T-helper 2 cell treated with Interferon-gamma antibody and Interleukin-4, amounts not matched to agents 5 μg/mL and 100 μg/mL, for 36 hours (primary cell): ENCODE measurements around the gene KCNJ6.
"Not testable (repeated sequence)": the region's sequence is repeated elsewhere in the genome, so short reads cannot be mapped to it uniquely, and the experiment has no call there.

Source experiments
- DNase-seq: peaks from one replicate; pipeline ENCODE4 v3.0.0; 2021; ENCODE audit warnings: low spot score
- H3K27ac Mint-ChIP-seq: one replicate; pipeline ENCODE4 v1.8.0; 2021; ENCODE audit warnings: mild to moderate bottlenecking, mixed read lengths
- H3K27me3 Mint-ChIP-seq: one replicate; pipeline ENCODE4 v1.8.0; 2021; ENCODE audit warnings: low read depth, mixed read lengths
- H3K36me3 Mint-ChIP-seq: one replicate; pipeline ENCODE4 v1.8.0; 2021; ENCODE audit warnings: low read depth, mixed read lengths
- H3K4me1 Mint-ChIP-seq: one replicate; pipeline ENCODE4 v1.8.0; 2021; ENCODE audit warnings: low read depth, mixed read lengths
- H3K4me3 Mint-ChIP-seq: one replicate; pipeline ENCODE4 v1.8.0; 2022; ENCODE audit warnings: mild to moderate bottlenecking, moderate library complexity, mixed read lengths
- H3K9me3 Mint-ChIP-seq: one replicate; pipeline ENCODE4 v1.8.0; 2021; ENCODE audit warnings: mixed read lengths

The KCNJ6 gene

DNA sequence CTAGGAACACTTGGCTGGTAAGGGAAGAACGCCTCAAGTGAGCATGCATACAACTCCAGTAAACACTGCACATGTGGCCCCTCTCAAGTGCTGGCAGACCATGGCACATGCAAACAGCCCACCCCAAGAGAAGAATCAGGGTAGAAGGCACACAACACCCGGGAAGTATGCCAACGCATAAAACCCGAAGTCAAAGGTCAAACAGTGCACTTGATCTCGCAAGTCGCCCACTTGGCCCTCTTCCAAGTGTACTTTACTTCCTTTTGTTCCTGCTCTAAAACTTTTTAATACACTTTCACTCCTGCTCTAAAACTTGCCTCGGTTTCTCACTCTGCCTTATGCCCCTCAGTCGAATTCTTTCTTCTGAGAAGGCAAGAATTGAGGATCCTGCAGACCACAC lies 4.0 kb upstream of the KCNJ6 start:
- not testable (repeated sequence) for H3K27ac Mint-ChIP-seq, H3K36me3 Mint-ChIP-seq, H3K9me3 Mint-ChIP-seq, H3K4me1 Mint-ChIP-seq, DNase-seq, H3K4me3 Mint-ChIP-seq
- peaks cover 28% of the 10 kb centered on the region for H3K27me3 Mint-ChIP-seq

DNA sequence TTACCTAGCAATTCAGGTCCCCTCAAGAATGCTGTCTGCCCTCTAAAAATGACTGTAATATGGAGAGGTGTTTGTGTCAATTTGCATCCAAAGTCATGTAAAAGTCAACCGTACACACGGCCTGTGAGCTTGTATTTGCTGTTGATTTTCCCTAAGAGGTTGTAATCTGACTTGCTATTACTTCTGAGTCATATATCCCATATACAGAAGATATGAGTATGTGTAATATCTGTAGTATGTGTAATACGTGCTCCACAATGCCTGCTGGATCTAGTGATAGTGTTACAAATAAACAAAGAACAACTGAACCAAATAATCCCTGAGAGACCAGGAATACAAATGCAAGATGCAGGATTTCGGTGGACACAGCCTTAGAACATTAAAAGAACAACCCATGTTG lies 1.4 kb upstream of the KCNJ6 start:
- Mint-ChIP-seq H3K9me3 (no peaks in the 10 kb centered on the region), H3K36me3 (no peaks in the 10 kb centered on the region), H3K4me3 (no peak overlapping the region), H3K27ac (no peak overlapping the region), H3K4me1 (peaks cover 1% of the 10 kb centered on the region), H3K27me3 (peaks cover 45% of the 10 kb centered on the region)
- DNase-seq = no peak

DNA sequence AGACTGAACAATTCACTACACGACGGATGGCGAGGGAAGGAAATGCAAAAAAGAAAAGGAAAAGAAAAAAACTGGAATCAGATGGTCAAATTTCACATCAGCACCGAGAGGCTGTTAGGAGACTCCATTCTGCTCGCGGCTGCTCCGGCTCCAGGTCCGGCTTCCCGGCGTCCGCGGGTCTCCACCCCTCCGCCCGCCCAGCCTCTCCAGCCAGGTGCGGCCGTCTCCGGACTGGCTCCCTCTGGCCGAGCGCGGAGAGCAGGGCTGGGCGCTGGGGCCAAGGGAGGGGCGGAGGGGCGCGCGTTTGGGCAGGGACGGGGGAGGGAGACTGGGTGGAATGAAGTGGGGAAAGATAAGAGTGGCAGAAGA lies 332 bp downstream of the KCNJ6 start:
- H3K36me3 Mint-ChIP-seq = no peaks in the 10 kb centered on the region
- peaks cover 1% of the 10 kb centered on the region for H3K4me1 Mint-ChIP-seq
- no peak for DNase-seq
- no peak overlapping the region for H3K27ac Mint-ChIP-seq
- no peak overlapping the region for H3K4me3 Mint-ChIP-seq
- H3K27me3 Mint-ChIP-seq = peaks cover 52% of the 10 kb centered on the region
- H3K9me3 Mint-ChIP-seq = no peaks in the 10 kb centered on the region

DNA sequence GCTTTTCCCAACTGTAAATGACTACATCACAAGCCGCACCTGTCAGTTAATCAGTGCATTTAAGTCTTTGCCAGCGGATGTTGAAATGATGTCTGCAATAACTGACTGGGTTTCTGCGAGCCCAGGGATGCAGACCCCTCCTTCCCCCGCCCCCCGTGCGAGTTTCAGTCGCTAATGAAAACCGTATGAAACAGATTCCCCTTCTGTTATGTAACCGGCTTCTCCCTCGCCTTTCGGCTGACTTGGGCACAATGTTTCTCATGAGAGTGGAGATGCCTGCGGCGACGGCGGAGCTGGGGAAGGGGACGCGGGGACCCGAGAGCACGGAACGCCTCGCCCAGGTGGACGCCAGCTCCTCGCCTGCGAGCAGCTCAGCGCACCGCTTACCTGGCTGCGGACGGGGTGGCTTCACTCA lies 753 bp downstream of the KCNJ6 start:
- no peak overlapping the region for H3K27ac Mint-ChIP-seq
- H3K27me3 Mint-ChIP-seq = peaks cover 52% of the 10 kb centered on the region
- no peak overlapping the region for H3K4me3 Mint-ChIP-seq
- H3K36me3 Mint-ChIP-seq = no peaks in the 10 kb centered on the region
- peaks cover 1% of the 10 kb centered on the region for H3K4me1 Mint-ChIP-seq
- H3K9me3 Mint-ChIP-seq = no peaks in the 10 kb centered on the region
- no peak for DNase-seq

DNA sequence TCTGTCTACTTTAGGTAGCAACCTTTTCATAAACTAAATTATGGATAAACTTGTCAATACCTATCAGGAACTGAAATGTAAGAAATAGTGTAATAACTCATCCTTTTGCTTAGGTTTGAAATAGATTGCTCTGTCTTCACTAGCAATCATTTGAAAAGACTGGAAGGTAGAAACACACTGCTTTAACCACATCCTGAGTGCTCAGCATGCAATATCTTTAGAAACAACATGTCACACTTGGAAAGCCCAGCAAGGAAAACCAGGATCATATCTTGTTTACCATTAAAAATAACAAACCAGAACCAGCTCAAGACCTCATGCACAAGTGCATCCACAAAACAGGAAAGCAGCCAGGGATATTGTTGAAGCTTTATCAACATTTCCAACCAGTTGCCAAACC lies 3.6 kb downstream of the KCNJ6 start:
- peaks cover 41% of the 10 kb centered on the region for H3K27me3 Mint-ChIP-seq
- no peak overlapping the region for H3K4me3 Mint-ChIP-seq
- no peak overlapping the region for H3K27ac Mint-ChIP-seq
- no peaks in the 10 kb centered on the region for H3K9me3 Mint-ChIP-seq
- no peak for DNase-seq
- no peaks in the 10 kb centered on the region for H3K36me3 Mint-ChIP-seq
- H3K4me1 Mint-ChIP-seq = peaks cover 1% of the 10 kb centered on the region

DNA sequence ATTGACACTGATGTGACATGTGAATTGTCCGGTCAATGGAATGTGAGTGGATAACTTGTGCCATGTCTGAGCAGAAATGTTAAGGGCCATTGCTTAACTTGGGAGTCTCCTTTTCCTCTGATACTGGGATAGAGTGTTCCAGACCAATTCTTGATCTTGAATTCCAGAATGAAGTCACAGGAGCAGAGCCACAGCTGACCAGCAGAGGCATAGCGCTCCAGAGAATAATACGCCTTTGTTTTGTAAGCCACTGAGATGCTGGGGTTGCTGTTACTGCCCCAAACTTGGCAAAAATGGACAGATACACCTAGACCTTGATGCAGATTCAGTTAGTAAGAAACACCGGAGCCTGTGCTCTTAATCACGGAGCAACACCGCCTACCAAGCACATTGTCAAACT lies 6.3 kb downstream of the KCNJ6 start:
- Mint-ChIP-seq H3K4me3 (no peak overlapping the region), H3K27ac (no peak overlapping the region), H3K4me1 (no peaks in the 10 kb centered on the region), H3K27me3 (peaks cover 21% of the 10 kb centered on the region), H3K9me3 (no peaks in the 10 kb centered on the region), H3K36me3 (no peaks in the 10 kb centered on the region)
- DNase-seq = no peak

DNA sequence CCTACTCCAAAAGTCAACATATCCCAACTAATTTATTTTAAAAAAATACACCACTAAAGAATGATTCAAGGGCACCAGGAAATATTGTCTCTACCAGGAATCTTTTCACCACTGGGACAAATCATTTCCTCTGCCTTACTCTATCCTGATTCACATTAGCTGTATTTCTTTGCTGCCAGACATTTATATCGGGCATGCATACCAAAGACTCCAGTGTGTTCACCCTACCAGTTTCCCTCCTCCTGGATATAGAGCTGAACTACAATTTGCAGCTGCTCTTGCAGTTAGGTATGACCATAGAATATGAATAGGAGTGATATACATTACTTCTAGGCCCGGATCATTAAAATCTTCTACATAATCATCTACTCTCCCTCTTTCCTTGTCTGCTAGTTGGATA lies 7.6 kb downstream of the KCNJ6 start:
- H3K27me3 Mint-ChIP-seq = peaks cover 11% of the 10 kb centered on the region
- no peak overlapping the region for H3K4me3 Mint-ChIP-seq
- no peaks in the 10 kb centered on the region for H3K4me1 Mint-ChIP-seq
- H3K9me3 Mint-ChIP-seq = no peaks in the 10 kb centered on the region
- H3K27ac Mint-ChIP-seq = no peak overlapping the region
- H3K36me3 Mint-ChIP-seq = no peaks in the 10 kb centered on the region
- no peak for DNase-seq

DNA sequence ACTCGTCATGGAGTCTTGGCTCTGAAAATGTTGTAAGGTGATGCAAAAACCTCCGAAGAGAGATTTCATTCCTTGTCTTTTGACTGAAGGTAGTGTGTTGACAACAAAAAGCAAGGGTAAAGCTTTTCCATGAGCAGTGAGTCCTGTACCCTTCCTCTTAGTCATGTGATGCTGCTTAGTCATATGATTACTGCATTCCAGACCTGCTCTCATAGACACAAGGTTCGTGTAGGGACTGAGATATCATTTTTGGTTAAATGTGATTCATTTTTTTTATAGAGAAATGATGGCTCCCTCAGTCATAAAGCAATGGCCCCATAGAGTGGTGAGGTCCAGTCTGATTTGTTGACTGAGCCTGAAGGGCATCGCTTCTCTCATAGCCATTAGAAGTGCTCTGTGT lies 9.2 kb downstream of the KCNJ6 start:
- H3K4me3 Mint-ChIP-seq = no peak overlapping the region
- peaks cover 9% of the 10 kb centered on the region for H3K27me3 Mint-ChIP-seq
- no peak for DNase-seq
- no peaks in the 10 kb centered on the region for H3K36me3 Mint-ChIP-seq
- H3K27ac Mint-ChIP-seq = no peak overlapping the region
- no peaks in the 10 kb centered on the region for H3K4me1 Mint-ChIP-seq
- no peaks in the 10 kb centered on the region for H3K9me3 Mint-ChIP-seq

DNA sequence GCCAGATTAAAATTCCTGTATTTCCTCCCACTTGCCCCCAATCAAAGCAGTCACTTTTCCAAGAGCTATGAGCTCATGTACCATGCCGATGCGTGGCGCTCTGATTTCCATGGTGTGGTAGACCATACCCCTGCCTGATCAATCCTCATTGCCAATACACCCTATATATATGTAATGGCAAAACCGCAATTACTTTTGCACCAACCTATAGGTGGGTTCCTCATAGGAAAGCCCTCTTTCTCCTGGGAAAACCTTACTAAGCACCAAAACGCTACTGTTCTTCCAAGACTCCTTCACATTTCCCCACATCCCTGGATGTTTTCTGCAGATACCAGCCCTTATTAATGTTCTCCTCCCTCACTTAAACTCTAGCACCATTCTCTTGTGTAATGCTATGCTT lies 11.0 kb downstream of the KCNJ6 start:
- DNase-seq = no peak
- Mint-ChIP-seq H3K4me1 (no peaks in the 10 kb centered on the region), H3K36me3 (no peaks in the 10 kb centered on the region), H3K9me3 (no peaks in the 10 kb centered on the region), H3K27ac (no peak overlapping the region), H3K27me3 (peaks cover 12% of the 10 kb centered on the region), H3K4me3 (no peak overlapping the region)

DNA sequence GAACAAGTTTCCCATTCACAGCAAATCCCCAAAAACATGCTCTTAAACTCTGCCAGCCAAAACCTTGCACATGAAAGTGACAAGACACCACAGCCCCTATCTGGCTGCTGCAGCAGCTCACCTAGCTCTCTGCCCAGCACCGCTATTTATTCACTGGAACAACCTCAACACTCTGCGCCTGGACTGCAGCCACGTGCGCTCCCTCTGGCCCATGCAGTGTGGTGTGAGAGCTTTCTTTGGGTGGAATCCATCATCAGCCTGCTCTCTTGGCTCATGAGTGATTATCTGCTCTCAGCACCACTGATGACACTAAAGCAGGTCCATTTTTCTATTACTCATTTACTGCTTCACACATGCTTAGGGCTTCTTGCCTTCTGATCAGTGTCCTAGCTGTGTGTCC lies 11.4 kb downstream of the KCNJ6 start:
- DNase-seq = no peak
- Mint-ChIP-seq H3K27ac (no peak overlapping the region), H3K36me3 (no peaks in the 10 kb centered on the region), H3K4me1 (no peaks in the 10 kb centered on the region), H3K27me3 (peaks cover 13% of the 10 kb centered on the region), H3K9me3 (no peaks in the 10 kb centered on the region), H3K4me3 (no peak overlapping the region)

DNA sequence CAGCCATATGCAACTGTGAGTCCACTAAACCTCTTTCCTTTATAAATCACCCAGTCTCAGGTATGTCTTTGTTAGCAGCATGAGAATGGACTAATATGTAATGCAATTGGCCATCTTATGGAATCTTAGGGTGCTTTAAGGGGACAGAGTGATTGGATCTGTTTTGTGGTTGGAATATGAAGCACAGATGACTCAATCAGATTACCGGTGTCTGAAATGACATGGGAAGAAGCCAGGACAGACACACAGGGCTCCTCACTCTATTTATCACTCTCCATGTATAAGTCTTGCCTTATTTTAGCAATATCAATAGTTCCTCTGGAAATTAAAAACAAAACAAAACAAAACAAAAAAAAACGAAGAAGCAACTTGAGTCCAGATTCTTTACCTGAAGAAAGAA lies 12.9 kb downstream of the KCNJ6 start:
- no peaks in the 10 kb centered on the region for H3K36me3 Mint-ChIP-seq
- H3K27ac Mint-ChIP-seq = no peak overlapping the region
- H3K4me1 Mint-ChIP-seq = no peaks in the 10 kb centered on the region
- H3K27me3 Mint-ChIP-seq = peaks cover 13% of the 10 kb centered on the region
- H3K9me3 Mint-ChIP-seq = no peaks in the 10 kb centered on the region
- DNase-seq = no peak
- no peak overlapping the region for H3K4me3 Mint-ChIP-seq

DNA sequence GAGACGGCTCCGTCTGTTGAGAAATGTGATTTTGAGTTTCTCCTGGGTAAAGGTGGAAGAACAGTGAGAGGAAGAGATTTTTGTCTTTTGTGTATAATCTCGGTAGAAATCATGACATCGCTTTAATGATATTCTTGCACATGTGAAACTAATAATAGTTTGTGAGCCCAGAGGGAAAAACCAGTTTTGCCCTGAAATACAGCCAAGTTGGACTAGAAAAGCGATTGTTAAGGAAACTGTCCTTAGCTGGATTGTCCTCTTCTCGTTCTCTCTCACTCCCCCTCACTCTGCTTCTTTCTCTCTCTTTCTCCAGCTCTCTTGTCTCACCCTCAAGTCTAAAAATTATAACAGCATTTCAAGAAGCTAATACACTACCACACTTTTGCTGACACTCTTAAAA lies 17.1 kb downstream of the KCNJ6 start:
- H3K27me3 Mint-ChIP-seq = peaks cover 13% of the 10 kb centered on the region
- no peak for DNase-seq
- H3K36me3 Mint-ChIP-seq = no peaks in the 10 kb centered on the region
- H3K4me3 Mint-ChIP-seq = no peak overlapping the region
- H3K27ac Mint-ChIP-seq = no peak overlapping the region
- H3K9me3 Mint-ChIP-seq = no peaks in the 10 kb centered on the region
- H3K4me1 Mint-ChIP-seq = no peaks in the 10 kb centered on the region

DNA sequence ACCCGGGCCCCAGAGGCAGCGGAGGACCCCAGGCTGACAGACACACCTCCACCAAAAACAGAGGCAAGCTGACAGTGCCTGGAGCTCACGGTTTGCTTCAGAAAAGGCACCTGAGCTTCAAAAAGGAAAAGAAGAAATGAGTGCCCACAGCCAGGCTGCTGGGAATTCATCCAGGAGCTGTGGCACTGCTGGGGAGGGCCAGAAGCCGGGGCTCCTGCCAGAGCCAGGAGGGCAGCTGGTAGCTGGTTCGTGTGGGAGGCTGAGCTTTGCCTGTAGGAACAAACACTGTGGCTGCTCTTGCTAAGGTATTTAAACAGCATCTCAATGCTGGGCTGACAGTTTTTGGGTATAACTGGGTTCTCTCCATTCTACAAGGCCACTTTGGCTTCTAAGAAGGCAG lies 19.5 kb downstream of the KCNJ6 start:
- DNase-seq = no peak
- peaks cover 6% of the 10 kb centered on the region for H3K27me3 Mint-ChIP-seq
- no peaks in the 10 kb centered on the region for H3K9me3 Mint-ChIP-seq
- no peaks in the 10 kb centered on the region for H3K4me1 Mint-ChIP-seq
- no peak overlapping the region for H3K4me3 Mint-ChIP-seq
- no peak overlapping the region for H3K27ac Mint-ChIP-seq
- no peaks in the 10 kb centered on the region for H3K36me3 Mint-ChIP-seq

DNA sequence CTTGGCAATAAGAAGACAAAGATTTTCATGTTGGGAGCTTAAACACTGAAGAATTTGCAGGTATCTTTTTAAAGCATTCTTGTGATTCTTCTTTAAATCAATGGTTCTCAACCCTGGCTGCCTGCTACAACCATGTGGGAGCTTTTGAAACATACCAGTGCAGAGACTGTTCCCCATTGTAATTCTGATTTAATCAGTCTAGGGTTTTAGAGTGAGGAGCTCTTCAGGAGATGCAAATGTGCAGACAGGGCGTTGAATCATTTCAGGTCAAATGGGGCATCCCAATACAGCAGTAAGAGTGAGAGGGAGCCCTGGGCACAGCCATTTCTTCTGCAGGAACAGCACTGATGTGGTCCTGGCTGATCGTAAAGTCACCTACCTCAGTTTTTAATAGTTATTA lies 24.3 kb downstream of the KCNJ6 start:
- H3K36me3 Mint-ChIP-seq = no peaks in the 10 kb centered on the region
- no peaks in the 10 kb centered on the region for H3K9me3 Mint-ChIP-seq
- H3K27me3 Mint-ChIP-seq = no peaks in the 10 kb centered on the region
- H3K4me3 Mint-ChIP-seq = no peak overlapping the region
- no peak overlapping the region for H3K27ac Mint-ChIP-seq
- H3K4me1 Mint-ChIP-seq = no peaks in the 10 kb centered on the region
- DNase-seq = no peak

DNA sequence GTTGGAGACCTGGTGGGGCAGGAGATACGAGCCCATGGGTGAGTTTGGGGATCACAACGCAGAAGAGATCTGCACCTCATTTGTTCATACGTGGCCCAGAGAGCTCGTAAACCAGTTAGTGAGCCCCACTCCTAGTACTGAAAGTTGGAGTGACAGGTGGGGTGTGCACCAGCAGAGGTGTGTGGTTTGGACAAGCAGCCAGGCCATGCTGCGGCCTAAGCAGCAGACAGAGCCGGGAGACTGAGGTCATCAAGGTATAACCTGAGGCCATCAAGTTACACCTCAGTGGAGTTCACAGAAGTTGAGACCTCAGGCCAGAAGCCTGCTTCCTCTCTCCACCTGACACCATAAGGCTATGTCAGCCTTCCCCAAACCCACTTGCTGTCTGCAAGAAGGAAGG lies 27.6 kb downstream of the KCNJ6 start:
- no peak overlapping the region for H3K4me3 Mint-ChIP-seq
- DNase-seq = no peak
- no peaks in the 10 kb centered on the region for H3K36me3 Mint-ChIP-seq
- H3K9me3 Mint-ChIP-seq = no peaks in the 10 kb centered on the region
- H3K27me3 Mint-ChIP-seq = no peaks in the 10 kb centered on the region
- H3K4me1 Mint-ChIP-seq = no peaks in the 10 kb centered on the region
- H3K27ac Mint-ChIP-seq = no peak overlapping the region
